ENCODE measurements around the gene NFE2L1.

Gene NFE2L1

GRCh38 chr17:48047113-48047740, 932 bp upstream of the NFE2L1 start:
- DNase-seq (ENCODE audit: low spot score), result no peak

GRCh38 chr17:48048384-48049126, 396 bp downstream of the NFE2L1 start:
- peak; percentile 81 for DNase-seq (ENCODE audit: low spot score)

- no peak for DNase-seq (ENCODE audit: low spot score)
Measured at GRCh38 chr17:48051283-48051682, 3.1 kb downstream of the NFE2L1 start.

- DNase-seq (ENCODE audit: low spot score), result peak; percentile 44
Measured at GRCh38 chr17:48051706-48052486, 3.7 kb downstream of the NFE2L1 start.

- peak; percentile 74 for DNase-seq (ENCODE audit: low spot score)
Measured at GRCh38 chr17:48052956-48053757, 5.0 kb downstream of the NFE2L1 start.

GRCh38 chr17:48053758-48054237, 5.6 kb downstream of the NFE2L1 start:
- DNase-seq (ENCODE audit: low spot score), result no peak

GRCh38 chr17:48054238-48055185, 6.4 kb downstream of the NFE2L1 start:
- peak; percentile 87 for DNase-seq (ENCODE audit: low spot score)

- DNase-seq (ENCODE audit: low spot score), result no peak
Measured at GRCh38 chr17:48055531-48056245, 7.5 kb downstream of the NFE2L1 start.

- DNase-seq (ENCODE audit: low spot score), result no peak
Measured at GRCh38 chr17:48056246-48056745, 8.1 kb downstream of the NFE2L1 start.

GRCh38 chr17:48056879-48057278, 8.7 kb downstream of the NFE2L1 start:
- no peak for DNase-seq (ENCODE audit: low spot score)

GRCh38 chr17:48057626-48058025, 9.5 kb downstream of the NFE2L1 start:
- DNase-seq (ENCODE audit: low spot score), result no peak

GRCh38 chr17:48058393-48059124, 10.4 kb downstream of the NFE2L1 start:
- DNase-seq (ENCODE audit: low spot score), result no peak

GRCh38 chr17:48059125-48059668, 11.0 kb downstream of the NFE2L1 start:
- no peak for DNase-seq (ENCODE audit: low spot score)

GRCh38 chr17:48060249-48060648, 12.1 kb downstream of the NFE2L1 start:
- no peak for DNase-seq (ENCODE audit: low spot score)

GRCh38 chr17:48062273-48062672, 14.1 kb downstream of the NFE2L1 start:
- DNase-seq (ENCODE audit: low spot score), result no peak

GRCh38 chr17:48064638-48065037, 16.5 kb downstream of the NFE2L1 start:
- DNase-seq (ENCODE audit: low spot score), result no peak

GRCh38 chr17:48066192-48066591, 18.0 kb downstream of the NFE2L1 start:
- DNase-seq (ENCODE audit: low spot score), result no peak

GRCh38 chr17:48066656-48067055, 18.5 kb downstream of the NFE2L1 start:
- no peak for DNase-seq (ENCODE audit: low spot score)

GRCh38 chr17:48067245-48067644, 19.1 kb downstream of the NFE2L1 start:
- no peak for DNase-seq (ENCODE audit: low spot score)
